H1 (cell line): Measurements from ENCODE around the gene AFF1. TPM values are rescaled to one million over a fixed set of nuclear protein-coding genes. Genes with fewer than 3 reads are reported as not detected.

Source experiments
- CTCF ChIA-PET: fragments of 300-600 bp; sonication (Branson Sonifier 250); formaldehyde crosslinking; loops from one replicate; lab custom pipeline; 2021; ENCODE audit not compliant: partially characterized antibody; lab: Charles Lee
- POLR2A ChIA-PET: fragments of 300-600 bp; sonication (Branson Sonifier 250); formaldehyde crosslinking; loops from one replicate; lab custom pipeline; 2021; ENCODE audit warnings: inconsistent platforms; ENCODE audit not compliant: partially characterized antibody; lab: Charles Lee
- DNase-seq, 2 experiments: peaks; one replicate each; pipeline versions ENCODE4 v3.0.0 to v3.0.0-alpha.2; 2010 to 2022; ENCODE audit warnings: low spot score in 2 of 2, low read depth in 1 of 2, mixed read lengths in 1 of 2
- FAIRE-seq: peaks from 2 replicates; lab custom pipeline; 2011; peaks lifted over from hg19 to GRCh38; lab: Jason Lieb, UNC
- H2AFZ ChIP-seq: 2 replicates; pipeline ENCODE4 v1.8.1; 2012; ENCODE audit warnings: low read length, inconsistent platforms
- H2AK5ac ChIP-seq: 2 replicates; pipeline ENCODE4 v1.6.1; 2013; ENCODE audit warnings: low read depth, low read length
- H2BK120ac ChIP-seq: replicated peaks from 2 replicates; pipeline ENCODE3; 2013; ENCODE audit warnings: low read depth, low read length, inconsistent platforms
- H2BK12ac ChIP-seq: 2 replicates; pipeline ENCODE4 v1.6.1; 2013; ENCODE audit warnings: low read depth, low read length
- H2BK15ac ChIP-seq: 2 replicates; pipeline ENCODE4 v1.6.1; 2013; ENCODE audit warnings: low read length
- H2BK20ac ChIP-seq: 2 replicates; pipeline ENCODE4 v1.6.1; 2013; ENCODE audit warnings: low read length
- H2BK5ac ChIP-seq: 2 replicates; pipeline ENCODE4 v1.6.1; 2013; ENCODE audit warnings: low read depth, low read length
- H3K14ac ChIP-seq: 2 replicates; pipeline ENCODE4 v1.6.1; 2013; ENCODE audit warnings: inconsistent platforms; ENCODE audit not compliant: insufficient read length
- H3K18ac ChIP-seq: 2 replicates; pipeline ENCODE4 v1.6.1; 2013; ENCODE audit warnings: low read length; ENCODE audit errors: extremely low read depth
- H3K23ac ChIP-seq: 2 replicates; pipeline ENCODE4 v1.6.1; 2013; ENCODE audit warnings: inconsistent platforms; ENCODE audit not compliant: insufficient read length
- H3K23me2 ChIP-seq: 2 replicates; pipeline ENCODE4 v1.6.1; 2013; ENCODE audit warnings: low read depth, low read length
- H3K27ac ChIP-seq: 2 replicates; pipeline ENCODE4 v1.6.1; 2011; ENCODE audit warnings: low read depth, low read length, inconsistent platforms
- H3K27me3 ChIP-seq, 4 experiments: replicated peaks in 1 of 4; 1 replicate in 1 of 4; 2 replicates in 3 of 4; pipeline versions ENCODE4 v1.6.1 to v1.8.1; 2011 to 2013; ENCODE audit warnings: low read length in 3 of 4, mild to moderate bottlenecking in 3 of 4, inconsistent platforms in 2 of 4, mixed read lengths in 2 of 4, moderate library complexity in 1 of 4; ENCODE audit not compliant: control insufficient read depth in 3 of 4, insufficient read depth in 3 of 4; ENCODE audit errors: extremely low read depth in 1 of 4
- H3K36me3 ChIP-seq, 4 experiments: 2 replicates each; pipeline versions ENCODE4 v1.6.1 to v1.8.1; 2011 to 2013; ENCODE audit warnings: mild to moderate bottlenecking in 4 of 4, low read length in 3 of 4, moderate library complexity in 2 of 4, control low read depth in 1 of 4, inconsistent platforms in 1 of 4; ENCODE audit not compliant: insufficient read depth in 4 of 4, control insufficient read depth in 2 of 4
- H3K4ac ChIP-seq: replicated peaks from 2 replicates; pipeline ENCODE3; 2013; ENCODE audit warnings: low read length, low read depth, mixed read lengths, inconsistent platforms; ENCODE audit not compliant: insufficient read length
- H3K4me1 ChIP-seq, 4 experiments: replicated peaks in 1 of 4; 1 replicate in 1 of 4; 2 replicates in 3 of 4; pipeline versions ENCODE4 v1.6.1 to v1.8.1; 2011 to 2013; ENCODE audit warnings: low read length in 3 of 4, inconsistent platforms in 2 of 4, mixed read lengths in 1 of 4; ENCODE audit not compliant: insufficient read depth in 4 of 4, control insufficient read depth in 3 of 4
- H3K4me2 ChIP-seq, 2 experiments: 2 replicates each; pipeline versions ENCODE4 v1.6.1 to v1.8.1; 2011 to 2013; ENCODE audit warnings: low read depth in 2 of 2, low read length in 2 of 2, control low read depth in 1 of 2, inconsistent platforms in 1 of 2, mild to moderate bottlenecking in 1 of 2; ENCODE audit not compliant: insufficient read depth in 1 of 2
- H3K4me3 ChIP-seq, 4 experiments: fragments of 200-600, 300-600 bp in 1 of 4; sonication (generic), shearing (Covaris generic), sonication (Bioruptor Twin) in 1 of 4; 2 replicates each; pipeline versions ENCODE4 v1.5.1 to v1.8.1; 2011 to 2016; ENCODE audit warnings: low read length in 4 of 4, low read depth in 3 of 4, control low read depth in 2 of 4, inconsistent platforms in 2 of 4, mild to moderate bottlenecking in 2 of 4, mixed read lengths in 1 of 4, moderate library complexity in 1 of 4; ENCODE audit not compliant: insufficient read depth in 2 of 4; ENCODE audit errors: extremely low read depth in 1 of 4
- H3K56ac ChIP-seq: replicated peaks from 2 replicates; pipeline ENCODE3; 2013; ENCODE audit warnings: low read depth, mild to moderate bottlenecking, mixed read lengths, low read length, inconsistent platforms; ENCODE audit not compliant: insufficient read length
- H3K79me1 ChIP-seq: 2 replicates; pipeline ENCODE4 v1.6.1; 2013; ENCODE audit warnings: low read depth, low read length, control low read depth
- H3K79me2 ChIP-seq, 2 experiments: 2 replicates each; pipeline versions ENCODE4 v1.6.1 to v1.8.1; 2012 to 2013; ENCODE audit warnings: low read length in 2 of 2, mild to moderate bottlenecking in 2 of 2, inconsistent platforms in 1 of 2; ENCODE audit not compliant: insufficient read depth in 2 of 2, control insufficient read depth in 1 of 2
- H3K9ac ChIP-seq, 4 experiments: replicated peaks in 1 of 4; 1 replicate in 1 of 4; 2 replicates in 3 of 4; pipeline versions ENCODE4 v1.6.1 to v1.8.1; 2011 to 2013; ENCODE audit warnings: low read depth in 3 of 4, low read length in 3 of 4, control low read depth in 2 of 4, mild to moderate bottlenecking in 2 of 4, moderate library complexity in 2 of 4, inconsistent platforms in 1 of 4; ENCODE audit errors: extremely low read depth in 1 of 4
- H3K9me3 ChIP-seq, 2 experiments: 2 replicates each; pipeline versions ENCODE4 v1.6.1 to v1.8.1; 2012 to 2013; ENCODE audit warnings: mild to moderate bottlenecking in 2 of 2, moderate library complexity in 2 of 2, control low read depth in 1 of 2, inconsistent platforms in 1 of 2, low read depth in 1 of 2, low read length in 1 of 2, mixed read lengths in 1 of 2; ENCODE audit not compliant: insufficient read depth in 2 of 2
- H4K20me1 ChIP-seq, 2 experiments: replicated peaks in 1 of 2; 2 replicates each; pipeline versions ENCODE3 to v1.8.1; 2011 to 2013; ENCODE audit warnings: inconsistent platforms in 2 of 2, low read length in 2 of 2, mild to moderate bottlenecking in 1 of 2; ENCODE audit not compliant: insufficient read depth in 2 of 2, control insufficient read depth in 1 of 2
- H4K5ac ChIP-seq: 2 replicates; pipeline ENCODE4 v1.6.1; 2013; ENCODE audit warnings: low read length, low read depth, mixed read lengths, inconsistent platforms; ENCODE audit not compliant: insufficient read length
- H4K8ac ChIP-seq: 2 replicates; pipeline ENCODE4 v1.8.0; 2013; ENCODE audit warnings: mild to moderate bottlenecking, moderate library complexity, low read length, inconsistent platforms; ENCODE audit not compliant: insufficient read depth; ENCODE audit errors: extremely low read depth
- H4K91ac ChIP-seq: replicated peaks from 2 replicates; pipeline ENCODE3; 2013; ENCODE audit warnings: low read length, mixed read lengths, inconsistent platforms; ENCODE audit not compliant: insufficient read length
- CHD2 ChIP-seq: IDR thresholded peaks from 2 replicates; pipeline ENCODE4 v1.6.1; 2012; ENCODE audit warnings: low read length, improper control_type of control experiment
- NANOG ChIP-seq: IDR thresholded peaks from 2 replicates; pipeline ENCODE4 v1.6.1; 2011; ENCODE audit warnings: low read length, low read depth, mild to moderate bottlenecking, inconsistent platforms; ENCODE audit not compliant: insufficient read depth, poor library complexity, severe bottlenecking
- RFX5 ChIP-seq: IDR thresholded peaks from 2 replicates; pipeline ENCODE4 v1.6.1; 2011; ENCODE audit warnings: low read depth, low read length, improper control_type of control experiment, borderline replicate concordance
- SUZ12 ChIP-seq: fragments of 200-600 bp; sonication (generic); IDR thresholded peaks from 2 replicates; pipeline ENCODE4 v1.6.1; 2012; ENCODE audit warnings: mild to moderate bottlenecking, inconsistent platforms, low read length, moderate library complexity, mixed read lengths
- TAF1 ChIP-seq: IDR thresholded peaks from 2 replicates; pipeline ENCODE4 v1.6.1; 2011; ENCODE audit warnings: mild to moderate bottlenecking, low read depth, low read length
- WGBS, 2 experiments: shearing (Covaris generic) in 1 of 2; methylation state at CpG; one replicate each; pipeline versions ENCODE4 v1.1.6 to v1.1.7; 2013 to 2015; ENCODE audit warnings: low lambda C conversion rate in 2 of 2, mixed read lengths in 2 of 2, inconsistent platforms in 1 of 2, low coverage in 1 of 2, missing lambda C conversion rate in 1 of 2; ENCODE audit not compliant: insufficient replicate concordance in 2 of 2, insufficient coverage in 1 of 2, insufficient read length in 1 of 2; ENCODE audit errors: extremely low coverage in 1 of 2, missing lambda C conversion rate in 1 of 2; 5-methylcytosine and 5-hydroxymethylcytosine counted together
- polyA plus RNA-seq, 7 experiments: library from polyadenylated mRNA; depleted of rRNA in 3 of 7; stranded (reverse) in 5 of 7; unstranded in 2 of 7; fragments of >200 nt in 5 of 7; fragments of 200-250 nt in 2 of 7; gene quantifications; 1 replicate in 5 of 7; 2 replicates in 1 of 7; 4 replicates in 1 of 7; pipeline versions ENCODE4 v1.2.1 to v1.2.3, GENCODE V29; 2011 to 2013; ENCODE audit warnings: missing spikeins in 2 of 7, mixed read lengths in 2 of 7
- total RNA-seq: library from RNA; stranded (reverse); fragmentation: NEBNext Ultra II Directional; extraction: Animal tissue kit (Norgen Biotek cat#: 25700); gene quantifications from 2 replicates; pipeline ENCODE4 v1.2.1, GENCODE V29; 2021

Gene AFF1
- total and polyA plus RNA-seq, 2 of the 8 experiments (the other 6 are each of a cell fraction or from before 2014, with no cell fraction given), result 14.8 to 85.5 TPM

DNA sequence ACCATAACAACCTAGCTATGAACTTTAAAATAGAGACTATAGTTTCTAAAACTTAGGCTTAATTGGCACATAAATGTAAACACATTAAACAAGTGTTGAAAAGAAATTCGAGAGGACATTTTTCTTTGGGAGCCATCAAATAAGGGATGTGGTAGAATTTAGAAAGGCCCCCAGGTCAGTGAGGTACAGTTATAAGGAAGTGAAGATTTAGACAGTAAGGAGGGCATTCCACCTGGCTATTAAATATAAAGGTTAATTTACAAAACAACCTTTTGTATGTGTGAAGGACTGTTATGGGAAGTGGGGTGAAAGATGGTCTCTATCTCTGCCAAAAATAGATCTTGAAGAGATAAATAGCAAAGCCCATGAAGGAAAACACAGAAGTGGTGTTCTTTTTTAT is 83.9 kb downstream of the AFF1 start:
- Histone ChIP-seq H3K4ac (no peak overlapping the region), H3K23me2 (no peaks in the 10 kb centered on the region), H2AK5ac (no peak overlapping the region), H4K5ac (no peak overlapping the region), H3K4me1 (peaks cover 0 to 8% (median 4%) of the 10 kb centered on the region in 4 experiments; a peak in 4 of 7 replicates), H3K79me2 (peaks cover 3 to 93% of the 10 kb centered on the region in 2 experiments; a peak in 3 of 4 replicates), H3K4me3 (no peak overlapping the region), H4K20me1 (no peaks in the 10 kb centered on the region), H4K8ac (no peak overlapping the region), H2BK20ac (no peak overlapping the region), H3K27ac (no peak overlapping the region), H2AFZ (no peak overlapping the region), H3K23ac (no peak overlapping the region), H3K27me3 (no peaks in the 10 kb centered on the region), H3K9ac (no peak overlapping the region), H3K4me2 (no peak overlapping the region), H4K91ac (no peak overlapping the region), H3K79me1 (no peaks in the 10 kb centered on the region; the same call in 1 of the 2 replicates), H3K36me3 (no peaks in the 10 kb centered on the region), H2BK15ac (no peak overlapping the region), H2BK12ac (no peak overlapping the region), H2BK5ac (no peak overlapping the region), H3K18ac (no peak overlapping the region), H3K14ac (no peak overlapping the region), H3K9me3 (no peaks in the 10 kb centered on the region), H2BK120ac (no peak overlapping the region), H3K56ac (no peak overlapping the region)
- no peak for DNase-seq
- 65% methylated on average over 1 of the region's 1 CpG; no CpG with 5 or more reads in 1 of the 2 experiments for WGBS, 2 experiments
- CTCF ChIA-PET, result interaction anchor here (1.3 kb wide), 2 partner anchors 75 to 96 kb away, joined by 5 read pairs; no protein-coding TSS in a partner anchor
- FAIRE-seq, result no peak
- POLR2A ChIA-PET, result interaction anchor here (1.1 to 1.2 kb wide), 2 partner anchors 14 to 35 kb away, joined by 3 read pairs; no protein-coding TSS in a partner anchor
- TF ChIP-seq CHD2 (no peak), NANOG (no peak), SUZ12 (no peak), RFX5 (no peak), TAF1 (no peak)
